SK-N-SH (cell line): Measurements from ENCODE around the gene BRWD1. TPM values are rescaled to one million over a fixed set of nuclear protein-coding genes. Genes with fewer than 3 reads are reported as not detected.

Experiments
- CTCF ChIA-PET: fragments of 300-600, 350-600 bp; formaldehyde crosslinking; extraction: SDS; loops from one replicate; lab custom pipeline; 2021; lab: Yijun Ruan, JAX
- POLR2A ChIA-PET: fragments of 350-600 bp; sonication (Branson Sonifier 250); formaldehyde crosslinking; extraction: SDS; loops from one replicate; lab custom pipeline; 2020; ENCODE audit warnings: antibody characterized with exemption, inconsistent platforms; lab: Yijun Ruan, JAX
- DNase-seq: peaks from one replicate; pipeline ENCODE4 v3.0.0; 2012
- H2AFZ ChIP-seq: fragments of 200-600 bp; sonication (generic); 2 replicates; pipeline ENCODE4 v1.8.1; 2016; ENCODE audit warnings: antibody characterized with exemption, mild to moderate bottlenecking, low read depth
- H3F3A ChIP-seq: fragments of 200-600 bp; sonication (generic); replicated peaks from 2 replicates; pipeline ENCODE3; 2016; ENCODE audit warnings: antibody characterized with exemption, mild to moderate bottlenecking; ENCODE audit not compliant: insufficient read depth
- H3K27ac ChIP-seq, 2 experiments: fragments of 200-500 bp in 1 of 2; fragments of 200-600 bp in 1 of 2; sonication (Bioruptor generic) in 1 of 2; sonication (generic), shearing (Covaris generic) in 1 of 2; 2 replicates each; pipeline versions ENCODE4 v1.5.1 to v1.6.1; 2014 to 2016; ENCODE audit warnings: low read depth in 2 of 2, inconsistent platforms in 1 of 2, low read length in 1 of 2, mild to moderate bottlenecking in 1 of 2, mixed read lengths in 1 of 2
- H3K27me3 ChIP-seq: fragments of 200-600 bp; sonication (generic), shearing (Covaris generic); 2 replicates; pipeline ENCODE4 v1.6.1; 2016; ENCODE audit warnings: mixed run types; ENCODE audit not compliant: insufficient read depth
- H3K36me3 ChIP-seq, 2 experiments: fragments of 200-500 bp in 1 of 2; fragments of 200-600 bp in 1 of 2; sonication (Bioruptor generic) in 1 of 2; sonication (generic) in 1 of 2; replicated peaks in 1 of 2; 2 replicates each; pipeline versions ENCODE3 to v1.5.1; 2014 to 2016; ENCODE audit warnings: low read length in 1 of 2, mild to moderate bottlenecking in 1 of 2; ENCODE audit not compliant: insufficient read depth in 2 of 2, control insufficient read depth in 1 of 2
- H3K4me1 ChIP-seq, 2 experiments: fragments of 200-500 bp in 1 of 2; fragments of 200-600 bp in 1 of 2; sonication (Bioruptor generic) in 1 of 2; sonication (generic), shearing (Covaris generic) in 1 of 2; 2 replicates each; pipeline versions ENCODE4 v1.5.1 to v1.6.1; 2014 to 2016; ENCODE audit warnings: low read depth in 1 of 2, low read length in 1 of 2, mixed run types in 1 of 2; ENCODE audit not compliant: insufficient read depth in 2 of 2, control insufficient read depth in 1 of 2
- H3K4me2 ChIP-seq: fragments of 200-600 bp; sonication (generic), shearing (Covaris generic); 2 replicates; pipeline ENCODE4 v1.6.1; 2017; ENCODE audit warnings: mixed run types
- H3K4me3 ChIP-seq, 2 experiments: fragments of 200-500 bp in 1 of 2; fragments of 200-600 bp in 1 of 2; sonication (Bioruptor generic) in 1 of 2; sonication (generic), shearing (Covaris generic) in 1 of 2; 2 replicates each; pipeline versions ENCODE4 v1.5.1 to v1.8.1; 2014 to 2016; ENCODE audit warnings: low read depth in 2 of 2, inconsistent platforms in 1 of 2, low read length in 1 of 2, mild to moderate bottlenecking in 1 of 2, mixed read lengths in 1 of 2, moderate library complexity in 1 of 2
- H3K79me2 ChIP-seq: fragments of 200-600 bp; sonication (generic); 2 replicates; pipeline ENCODE4 v1.8.1; 2017; ENCODE audit warnings: mild to moderate bottlenecking; ENCODE audit not compliant: insufficient read depth
- H3K9ac ChIP-seq: fragments of 200-600 bp; sonication (generic); 2 replicates; pipeline ENCODE4 v1.6.1; 2017; ENCODE audit warnings: mixed run types
- H3K9me2 ChIP-seq: fragments of 200-600 bp; sonication (generic); 2 replicates; pipeline ENCODE4 v1.6.1; 2017; ENCODE audit warnings: mixed run types
- H3K9me3 ChIP-seq: fragments of 200-600 bp; sonication (generic); 2 replicates; pipeline ENCODE4 v1.6.1; 2017; ENCODE audit warnings: mixed run types, mild to moderate bottlenecking, moderate library complexity
- H4K20me1 ChIP-seq: fragments of 200-600 bp; sonication (generic); 2 replicates; pipeline ENCODE4 v1.6.1; 2017; ENCODE audit warnings: mild to moderate bottlenecking, mixed run types; ENCODE audit not compliant: insufficient read depth
- CTCF ChIP-seq: fragments of 200-600 bp; sonication (generic); IDR thresholded peaks from 2 replicates; pipeline ENCODE4 v1.6.1; 2017; ENCODE audit warnings: antibody characterized with exemption, mild to moderate bottlenecking, moderate library complexity
- ELF1 ChIP-seq: IDR thresholded peaks from 2 replicates; pipeline ENCODE4 v1.4.0; 2012
- EZH2phosphoT487 ChIP-seq: fragments of 200-600 bp; sonication (generic); IDR thresholded peaks from 2 replicates; pipeline ENCODE4 v1.6.1; 2017; ENCODE audit warnings: low read depth, mixed run types, mild to moderate bottlenecking, antibody characterized with exemption, moderate library complexity, borderline replicate concordance
- FOXJ3 ChIP-seq: sonication (generic); formaldehyde crosslinking; IDR thresholded peaks from 2 replicates; pipeline ENCODE4 v1.5.1; 2020; ENCODE audit warnings: mild to moderate bottlenecking, missing genetic modification reagents
- FOXM1 ChIP-seq: IDR thresholded peaks from 2 replicates; pipeline ENCODE4 v1.4.0; 2012; ENCODE audit warnings: low read depth, mild to moderate bottlenecking
- GABPA ChIP-seq: IDR thresholded peaks from 2 replicates; pipeline ENCODE4 v1.4.0; 2012; ENCODE audit warnings: low read depth, mild to moderate bottlenecking
- RAD21 ChIP-seq: IDR thresholded peaks from 2 replicates; pipeline ENCODE4 v1.6.1; 2012; ENCODE audit warnings: mild to moderate bottlenecking, low read length
- SIN3A ChIP-seq: IDR thresholded peaks from 2 replicates; pipeline ENCODE4 v1.6.1; 2012; ENCODE audit warnings: low read depth, mild to moderate bottlenecking, low read length, moderate library complexity, borderline replicate concordance
- TAF1 ChIP-seq: IDR thresholded peaks from 2 replicates; pipeline ENCODE4 v1.6.1; 2012; ENCODE audit warnings: low read depth, mild to moderate bottlenecking, low read length, moderate library complexity, borderline replicate concordance
- TEAD4 ChIP-seq: IDR thresholded peaks from 2 replicates; pipeline ENCODE4 v1.4.0; 2012; ENCODE audit warnings: mild to moderate bottlenecking, borderline replicate concordance; ENCODE audit not compliant: insufficient read depth
- USF1 ChIP-seq: IDR thresholded peaks from 2 replicates; pipeline ENCODE4 v1.4.0; 2012; ENCODE audit warnings: low read depth, borderline replicate concordance
- ZBTB33 ChIP-seq: IDR thresholded peaks from 2 replicates; pipeline ENCODE4 v1.4.0; 2012; ENCODE audit warnings: low read depth, borderline replicate concordance
- WGBS: methylation state at CpG from one replicate; pipeline ENCODE4 v1.1.6; 2017; ENCODE audit warnings: low lambda C conversion rate; 5-methylcytosine and 5-hydroxymethylcytosine counted together
- polyA plus RNA-seq, 3 experiments: library from polyadenylated mRNA; depleted of rRNA; stranded (reverse); fragments of >200 nt; gene quantifications; 2 replicates each; pipeline ENCODE4 v1.2.3, GENCODE V29; 2012

The BRWD1 gene
- polyA plus RNA-seq, 1 of the 3 experiments (the other 2 are of a cell fraction) = 7.9 TPM

GRCh38 chr21:39282911-39283310 lies 30.5 kb downstream of the BRWD1 start (continued):
- TF ChIP-seq USF1 (no peak), ZBTB33 (no peak), RAD21 (no peak)
- TF ChIP-seq, all 33 proteins: peak for 0

DNA sequence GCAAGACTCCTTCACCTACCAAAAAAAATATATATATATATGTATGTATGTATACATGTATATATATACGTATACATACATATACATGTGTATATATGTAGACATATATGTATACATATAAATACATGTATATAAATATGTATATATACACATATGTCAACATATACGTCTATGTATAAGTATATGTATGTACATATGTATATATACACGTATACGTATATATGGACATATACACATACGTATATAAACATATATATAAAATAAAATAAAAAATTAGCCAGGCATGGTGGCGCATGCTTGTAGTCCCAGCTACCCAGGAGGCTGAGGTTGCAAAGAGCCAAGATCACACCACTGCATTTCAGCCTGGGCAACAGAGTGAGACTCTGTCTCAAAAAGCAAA lies 31.6 kb downstream of the BRWD1 start:
- Histone ChIP-seq H4K20me1 (no peaks in the 10 kb centered on the region), H3K9ac (no peak overlapping the region), H3K79me2 (no peaks in the 10 kb centered on the region), H3K9me3 (no peaks in the 10 kb centered on the region), H3F3A (peaks cover 21% of the 10 kb centered on the region), H3K4me2 (no peak overlapping the region), H3K4me3 (no peak overlapping the region), H3K27me3 (no peaks in the 10 kb centered on the region), H2AFZ (no peak overlapping the region), H3K4me1 (no peaks in the 10 kb centered on the region), H3K36me3 (peaks cover 38 to 40% of the 10 kb centered on the region in 2 experiments), H3K9me2 (no peaks in the 10 kb centered on the region), H3K27ac (no peak overlapping the region)
- CTCF ChIA-PET = no interaction called here
- no peak for TF ChIP-seq GABPA
- no peak for TF ChIP-seq TEAD4
- TF ChIP-seq ZBTB33 = no peak
- TF ChIP-seq FOXM1 = no peak
- TF ChIP-seq EZH2phosphoT487 = no peak
- TF ChIP-seq SIN3A = no peak
- no peak for TF ChIP-seq CTCF
- TF ChIP-seq TAF1 = no peak
- TF ChIP-seq ELF1 = no peak
- TF ChIP-seq FOXJ3 (CRISPR knock-in tag) = no peak
- POLR2A ChIA-PET = no interaction called here
- DNase-seq = no peak
- WGBS = 96% methylated on average over 6 of the region's 6 CpGs
